Activated naive CD4-positive, alpha-beta T cell treated with anti-CD3 and anti-CD28 coated beads, Interleukin-2, amount 50 U/mL, for 24 hours (primary cell): ENCODE measurements around the gene IL18.
"Not testable (repeated sequence)": the region's sequence is repeated elsewhere in the genome, so short reads cannot be mapped to it uniquely, and the experiment has no call there.

Source experiments
- H3K27ac Mint-ChIP-seq: one replicate; pipeline ENCODE4 v1.8.0; 2021; ENCODE audit warnings: mild to moderate bottlenecking, mixed read lengths
- H3K27me3 Mint-ChIP-seq: one replicate; pipeline ENCODE4 v1.8.0; 2021; ENCODE audit warnings: mixed read lengths
- H3K36me3 Mint-ChIP-seq: one replicate; pipeline ENCODE4 v1.8.0; 2021; ENCODE audit warnings: mixed read lengths
- H3K4me1 Mint-ChIP-seq: one replicate; pipeline ENCODE4 v1.8.0; 2021; ENCODE audit warnings: mixed read lengths
- H3K4me3 Mint-ChIP-seq: one replicate; pipeline ENCODE4 v1.8.0; 2021; ENCODE audit warnings: mild to moderate bottlenecking, mixed read lengths
- H3K9me3 Mint-ChIP-seq: one replicate; pipeline ENCODE4 v1.8.0; 2021; ENCODE audit warnings: mixed read lengths

The IL18 gene

GRCh38 chr11:112114460-112114859 is 49.4 kb downstream of the IL18 start:
- Mint-ChIP-seq H3K36me3 (peaks cover 6% of the 10 kb centered on the region), H3K4me3 (no peak overlapping the region), H3K27ac (no peak overlapping the region), H3K4me1 (peaks cover 9% of the 10 kb centered on the region), H3K9me3 (no peaks in the 10 kb centered on the region), H3K27me3 (no peaks in the 10 kb centered on the region)

DNA sequence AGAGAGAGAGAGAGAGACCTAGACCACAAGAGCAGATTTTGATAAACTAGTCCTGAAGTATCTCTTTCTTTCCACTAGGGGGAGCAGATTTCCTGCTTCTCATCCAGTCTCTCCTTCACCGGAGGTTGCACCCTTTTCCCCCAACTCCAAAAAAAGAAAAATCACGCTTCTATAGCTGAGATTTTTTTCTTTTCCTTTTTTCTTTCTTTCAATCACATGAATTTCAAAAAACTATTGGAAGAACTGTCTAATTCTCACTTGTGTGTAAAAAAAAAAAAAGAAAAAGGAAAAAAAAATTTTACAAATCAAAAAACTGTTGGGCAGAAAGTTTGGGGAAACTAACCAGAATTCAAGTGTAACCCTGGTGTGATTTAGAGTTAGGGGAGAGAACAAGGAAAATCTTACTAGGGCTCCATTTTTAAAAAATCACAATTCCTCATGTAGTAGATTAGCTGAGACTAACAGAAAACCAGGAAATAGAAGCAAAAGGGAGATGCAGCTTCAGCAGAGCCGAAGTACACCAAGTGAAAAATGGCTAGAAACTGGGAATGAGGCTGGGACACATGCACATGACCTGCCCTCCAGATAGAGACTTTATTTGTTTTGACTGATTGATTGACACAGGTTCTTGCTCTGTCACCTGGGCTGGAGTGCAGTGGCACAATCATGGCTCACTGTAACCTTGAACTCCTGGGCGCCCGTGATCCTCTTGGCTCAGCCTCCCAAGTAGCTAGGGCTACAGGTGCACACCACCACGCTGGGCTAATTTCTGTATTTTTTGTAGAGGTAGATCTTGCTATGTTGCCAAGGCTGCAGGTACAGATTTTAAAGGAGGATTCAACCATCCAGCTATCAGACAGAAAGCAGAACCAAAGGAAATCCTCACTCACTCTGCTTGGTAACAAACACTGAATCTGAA is 50.1 kb downstream of the IL18 start:
- Mint-ChIP-seq H3K9me3 (no peaks in the 10 kb centered on the region), H3K27me3 (no peaks in the 10 kb centered on the region), H3K27ac (no peak overlapping the region), H3K4me3 (no peak overlapping the region), H3K4me1 (peaks cover 9% of the 10 kb centered on the region), H3K36me3 (peaks cover 6% of the 10 kb centered on the region)

GRCh38 chr11:112106070-112106469 is 57.8 kb downstream of the IL18 start:
- Mint-ChIP-seq H3K27ac (no peak overlapping the region), H3K4me1 (no peaks in the 10 kb centered on the region), H3K9me3 (no peaks in the 10 kb centered on the region), H3K27me3 (no peaks in the 10 kb centered on the region), H3K36me3 (peaks cover 2% of the 10 kb centered on the region), H3K4me3 (no peak overlapping the region)

GRCh38 chr11:112103446-112103845 is 60.4 kb downstream of the IL18 start:
- no peaks in the 10 kb centered on the region for H3K9me3 Mint-ChIP-seq
- H3K36me3 Mint-ChIP-seq = peaks cover 2% of the 10 kb centered on the region
- no peaks in the 10 kb centered on the region for H3K27me3 Mint-ChIP-seq
- no peaks in the 10 kb centered on the region for H3K4me1 Mint-ChIP-seq
- no peak overlapping the region for H3K27ac Mint-ChIP-seq
- H3K4me3 Mint-ChIP-seq = no peak overlapping the region

GRCh38 chr11:112100462-112100861 is 63.4 kb downstream of the IL18 start:
- Mint-ChIP-seq H3K27ac (no peak overlapping the region), H3K4me1 (no peaks in the 10 kb centered on the region), H3K9me3 (no peaks in the 10 kb centered on the region), H3K4me3 (no peak overlapping the region), H3K36me3 (peaks cover 12% of the 10 kb centered on the region), H3K27me3 (no peaks in the 10 kb centered on the region)

- Mint-ChIP-seq H3K4me1 (no peaks in the 10 kb centered on the region), H3K4me3 (no peak overlapping the region), H3K27ac (no peak overlapping the region), H3K9me3 (no peaks in the 10 kb centered on the region), H3K27me3 (no peaks in the 10 kb centered on the region), H3K36me3 (peaks cover 14% of the 10 kb centered on the region)
Observed at GRCh38 chr11:112097734-112098528, 66.0 kb downstream of the IL18 start.

- Mint-ChIP-seq H3K4me1 (peaks cover 4% of the 10 kb centered on the region), H3K27me3 (no peaks in the 10 kb centered on the region), H3K36me3 (peaks cover 19% of the 10 kb centered on the region), H3K4me3 (no peak overlapping the region), H3K9me3 (no peaks in the 10 kb centered on the region), H3K27ac (no peak overlapping the region)
Observed at GRCh38 chr11:112096194-112096593, 67.7 kb downstream of the IL18 start.

- H3K27me3 Mint-ChIP-seq, H3K27ac Mint-ChIP-seq, H3K9me3 Mint-ChIP-seq, H3K4me3 Mint-ChIP-seq, H3K4me1 Mint-ChIP-seq: not testable (repeated sequence)
- peaks cover 25% of the 10 kb centered on the region for H3K36me3 Mint-ChIP-seq
Observed at GRCh38 chr11:112095302-112095701, 68.6 kb downstream of the IL18 start.
